HG02973 (cell line): ENCODE measurements around the gene PKD2.
A peak's percentile ranks its signal among the peaks of the same experiment; 100 is the strongest.
"Not testable (repeated sequence)": the region's sequence is repeated elsewhere in the genome, so short reads cannot be mapped to it uniquely, and the experiment has no call there.

Source experiments
- ATAC-seq: cut with Tn5 transposase; IDR thresholded peaks from one replicate; pipeline ENCODE4 v1.9.1; 2021; ENCODE audit warnings: moderate library complexity; ENCODE audit not compliant: unreplicated experiment

PKD2 gene

GRCh38 chr4:88025868-88026661 is 18.6 kb downstream of the PKD2 start:
- ATAC-seq, result not testable (repeated sequence)

GRCh38 chr4:88027611-88028608 is 20.5 kb downstream of the PKD2 start:
- no peak for ATAC-seq

- no peak for ATAC-seq
Observed at GRCh38 chr4:88028946-88029345, 21.5 kb downstream of the PKD2 start.

- ATAC-seq, result no peak
Observed at GRCh38 chr4:88029556-88029955, 22.1 kb downstream of the PKD2 start.

- no peak for ATAC-seq
Observed at GRCh38 chr4:88030565-88031310, 23.3 kb downstream of the PKD2 start.

GRCh38 chr4:88033309-88033708 is 25.9 kb downstream of the PKD2 start:
- ATAC-seq, result peak; percentile 63

GRCh38 chr4:88035292-88035691 is 27.9 kb downstream of the PKD2 start:
- ATAC-seq, result no peak

- no peak for ATAC-seq
Observed at GRCh38 chr4:88037447-88037846, 30.0 kb downstream of the PKD2 start.

- ATAC-seq, result no peak
Observed at GRCh38 chr4:88037936-88038335, 30.5 kb downstream of the PKD2 start.

GRCh38 chr4:88040707-88041106 is 33.3 kb downstream of the PKD2 start:
- ATAC-seq, result no peak

- ATAC-seq, result no peak
Observed at GRCh38 chr4:88041626-88042025, 34.2 kb downstream of the PKD2 start.

GRCh38 chr4:88043001-88043400 is 35.6 kb downstream of the PKD2 start:
- ATAC-seq, result no peak

GRCh38 chr4:88043586-88044340 is 36.3 kb downstream of the PKD2 start:
- no peak for ATAC-seq

GRCh38 chr4:88045021-88045420 is 37.6 kb downstream of the PKD2 start:
- no peak for ATAC-seq

- no peak for ATAC-seq
Observed at GRCh38 chr4:88054229-88054628, 46.8 kb downstream of the PKD2 start.

GRCh38 chr4:88054901-88055300 is 47.5 kb downstream of the PKD2 start:
- ATAC-seq, result no peak

- ATAC-seq, result no peak
Observed at GRCh38 chr4:88058295-88058694, 50.9 kb downstream of the PKD2 start.

GRCh38 chr4:88059766-88060165 is 52.3 kb downstream of the PKD2 start:
- ATAC-seq, result no peak

GRCh38 chr4:88060431-88060830 is 53.0 kb downstream of the PKD2 start:
- no peak for ATAC-seq

- no peak for ATAC-seq
Observed at GRCh38 chr4:88062311-88062710, 54.9 kb downstream of the PKD2 start.
